Measurements from ENCODE around the gene ONECUT3. TPM values are rescaled to one million over a fixed set of nuclear protein-coding genes. Genes with fewer than 3 reads are reported as not detected.
A peak's percentile ranks its signal among the peaks of the same experiment; 100 is the strongest.

Gene ONECUT3
- polyA plus RNA-seq, 1 donor, result 0.04 TPM

DNA sequence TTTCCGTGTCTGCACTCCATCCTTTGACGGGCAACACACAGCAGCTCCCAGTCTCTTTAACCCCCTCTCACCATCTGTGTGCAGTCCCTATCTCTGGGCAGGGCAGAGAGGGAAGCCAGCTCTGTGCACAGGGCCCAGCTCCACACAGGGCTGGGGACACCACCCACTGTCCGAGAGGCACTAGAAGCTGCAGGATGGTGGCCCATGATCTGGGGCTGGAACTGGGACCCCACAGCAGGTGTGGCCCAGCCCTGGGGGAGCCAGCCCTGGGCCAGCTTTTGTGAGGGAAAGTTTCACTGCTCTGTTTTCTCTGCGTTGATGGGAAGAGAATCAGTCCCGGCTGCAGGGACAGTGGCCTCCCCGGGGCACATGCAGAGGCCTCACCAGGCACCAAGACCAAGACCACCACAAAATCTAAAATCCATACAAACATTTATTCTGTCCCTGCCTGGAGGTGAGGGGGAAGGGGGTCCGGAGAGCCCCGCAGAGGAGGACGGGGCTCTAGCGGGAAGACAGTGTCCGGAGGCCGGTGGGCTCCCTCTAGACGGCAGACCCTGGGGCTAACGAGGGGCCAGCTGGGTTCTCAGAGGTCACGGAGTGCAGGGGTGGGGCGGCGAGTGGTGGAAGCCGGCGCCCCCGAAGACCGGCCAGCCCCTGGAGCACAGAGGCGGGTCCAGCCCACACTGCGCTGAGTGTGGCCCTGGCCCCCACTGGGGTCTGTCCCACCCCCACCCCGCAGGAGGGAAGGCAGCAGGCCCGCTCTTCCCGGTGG, 61.7 kb downstream of the ONECUT3 start:
- no peak for DNase-seq (ENCODE audit: low read depth)

DNA sequence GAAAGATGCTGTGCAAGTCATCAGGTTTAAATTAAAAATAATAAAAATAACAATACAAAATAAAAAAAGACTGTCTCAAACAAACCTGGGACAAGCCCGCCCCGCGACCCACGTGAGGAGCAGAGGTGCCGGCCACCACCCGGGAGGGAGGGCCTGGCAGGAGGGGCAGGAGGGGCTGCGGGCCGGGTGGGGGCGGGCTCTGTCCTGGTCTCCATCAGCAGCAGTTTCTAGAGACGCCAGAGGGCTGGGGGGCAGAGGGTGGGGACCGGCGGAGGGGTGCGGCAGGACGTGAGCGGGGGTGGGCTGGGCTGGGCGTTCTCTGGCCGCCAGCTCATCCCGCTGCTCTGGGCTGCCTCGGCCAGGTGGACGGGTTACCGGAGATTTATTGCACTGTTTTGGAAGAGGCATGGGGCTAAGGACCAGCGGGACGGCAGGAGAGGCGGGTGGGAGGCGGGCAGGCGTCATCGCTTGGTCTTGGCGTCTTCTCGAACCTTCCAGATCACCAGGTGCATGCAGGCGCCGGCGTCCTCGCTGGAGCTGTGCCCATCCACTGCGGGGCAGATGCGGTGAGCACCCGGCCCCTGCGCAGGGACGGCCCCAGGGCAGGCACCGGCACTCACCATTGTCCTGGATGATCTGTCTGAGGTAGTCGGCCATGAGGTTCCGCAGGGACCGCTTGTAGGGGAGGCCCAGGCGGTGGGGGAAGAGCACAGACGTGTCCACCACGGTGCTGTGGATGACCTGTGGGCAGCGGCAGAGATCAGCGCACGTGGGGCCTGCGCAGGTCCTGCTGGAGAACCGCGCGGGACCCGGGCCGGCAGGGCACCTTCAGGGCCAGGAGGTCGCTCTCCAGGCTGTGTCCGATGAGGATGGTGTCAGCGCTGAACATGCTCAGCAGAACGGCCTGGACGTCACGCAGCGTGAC, 62.6 kb downstream of the ONECUT3 start:
- no peak for DNase-seq (ENCODE audit: low read depth)

DNA sequence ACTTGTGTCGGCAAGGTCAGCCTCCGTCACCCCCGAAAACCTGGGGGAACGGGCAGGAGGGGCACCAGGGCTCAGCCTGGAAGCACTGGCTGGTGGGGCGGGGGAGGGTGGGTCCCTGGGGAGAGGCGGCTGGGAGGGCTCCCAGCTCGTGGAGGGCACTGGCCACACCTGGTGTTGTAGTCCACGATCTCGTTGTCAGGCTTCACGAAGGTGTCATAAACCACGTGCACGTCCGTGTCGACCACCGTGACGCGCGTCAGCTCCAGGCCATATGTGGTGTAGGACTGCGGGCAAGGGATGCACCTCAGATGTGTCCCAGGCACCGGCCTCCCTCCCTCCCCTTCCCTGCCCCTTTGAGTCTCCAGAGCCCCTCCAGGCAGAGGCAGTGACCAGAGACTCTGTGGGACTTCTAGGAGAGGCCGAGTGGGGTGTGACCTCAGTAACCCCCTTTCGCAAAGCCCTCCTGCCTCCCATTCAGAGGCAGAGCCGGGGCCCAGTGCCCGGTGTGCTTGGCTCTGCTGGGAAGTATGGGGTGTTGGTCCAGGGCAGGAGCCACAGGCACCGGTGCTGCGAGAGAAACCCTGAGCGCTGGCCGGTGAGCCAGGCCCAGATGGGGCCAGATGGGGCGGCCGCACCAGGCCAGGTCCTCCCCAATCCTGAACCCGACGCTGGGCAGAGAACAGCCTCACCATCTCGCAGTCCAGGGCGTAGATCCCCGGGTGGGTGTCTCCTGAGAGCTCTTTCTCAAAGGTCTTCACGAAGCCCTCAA, 63.4 kb downstream of the ONECUT3 start:
- no peak for DNase-seq (ENCODE audit: low read depth)

- DNase-seq (ENCODE audit: low read depth), result no peak
Observed at GRCh38 chr19:1817553-1818179, 64.4 kb downstream of the ONECUT3 start.

DNA sequence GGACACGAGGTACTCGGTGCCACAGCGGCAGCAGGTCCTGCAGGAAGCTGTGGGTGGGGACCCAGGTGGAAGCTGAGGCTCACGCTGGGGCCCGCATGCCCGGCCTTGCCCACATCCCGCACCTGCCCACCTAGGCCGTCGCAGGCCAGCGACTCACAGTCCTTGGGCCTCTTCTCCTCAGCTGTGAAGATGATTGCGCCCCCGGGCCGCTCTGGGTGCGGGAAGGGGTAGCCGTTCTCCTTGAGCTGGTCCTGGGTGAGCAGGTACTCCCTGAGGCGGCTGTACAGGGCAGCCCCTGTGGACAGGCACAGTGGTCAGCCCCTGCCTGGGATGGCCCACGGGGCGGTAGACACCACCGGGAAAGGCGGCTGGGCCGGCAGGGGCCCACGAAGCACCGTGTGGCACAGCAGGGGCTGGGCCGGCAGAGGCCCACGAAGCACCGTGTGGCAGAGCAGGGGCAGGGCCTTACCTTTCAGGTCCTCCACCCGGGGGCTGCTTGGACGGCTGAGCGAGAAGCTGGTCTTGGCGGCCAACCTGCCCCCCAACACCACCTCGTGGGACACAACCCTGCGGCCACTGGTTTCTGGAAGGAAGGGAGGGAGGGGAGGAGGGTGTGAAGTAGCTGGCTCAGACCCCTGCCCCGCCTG, 65.4 kb downstream of the ONECUT3 start:
- DNase-seq (ENCODE audit: low read depth), result no peak

GRCh38 chr19:1819341-1820255, 66.3 kb downstream of the ONECUT3 start:
- DNase-seq (ENCODE audit: low read depth), result no peak

DNA sequence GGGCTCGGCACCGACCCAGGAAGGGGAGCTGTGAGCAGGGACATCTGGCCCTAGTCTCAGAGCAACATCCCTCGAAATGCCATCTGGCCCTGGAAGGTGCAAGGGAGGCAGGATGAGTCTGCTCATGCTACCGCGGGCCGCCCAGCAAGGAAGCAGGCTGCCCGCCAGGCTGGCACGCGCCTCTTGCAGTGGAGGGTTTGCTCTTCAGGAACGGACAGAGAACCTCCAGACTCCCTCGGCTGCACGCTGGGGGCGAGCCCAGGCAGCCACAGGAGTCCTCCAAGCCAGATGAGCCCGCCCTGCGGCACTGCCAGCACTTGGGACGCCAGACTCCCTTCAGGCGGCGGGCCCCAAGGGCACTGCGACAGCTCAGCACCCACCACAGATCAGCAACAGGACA, 68.9 kb downstream of the ONECUT3 start:
- no peak for DNase-seq (ENCODE audit: low read depth)

DNA sequence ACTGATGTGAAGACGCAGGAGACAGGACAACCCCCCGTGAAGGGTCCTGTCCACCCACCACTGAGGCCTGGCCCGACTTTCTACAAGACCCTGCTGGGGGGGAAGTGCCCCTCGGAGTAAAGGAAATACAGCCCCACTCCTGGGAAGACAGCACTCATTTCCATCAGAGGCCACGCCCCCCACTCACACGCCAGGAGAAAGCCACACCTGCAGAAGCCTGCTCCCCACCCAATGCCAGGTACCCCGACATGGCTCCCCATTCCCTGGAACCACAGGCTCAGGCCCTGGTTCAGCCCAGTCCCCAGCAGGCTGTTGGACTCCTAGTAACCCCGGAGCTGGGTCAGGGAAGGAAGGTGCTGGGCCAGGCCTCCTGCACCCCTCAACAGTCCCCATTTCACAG, 69.7 kb downstream of the ONECUT3 start:
- no peak for DNase-seq (ENCODE audit: low read depth)

GRCh38 chr19:1823539-1824251, 70.4 kb downstream of the ONECUT3 start:
- DNase-seq (ENCODE audit: low read depth), result no peak

DNA sequence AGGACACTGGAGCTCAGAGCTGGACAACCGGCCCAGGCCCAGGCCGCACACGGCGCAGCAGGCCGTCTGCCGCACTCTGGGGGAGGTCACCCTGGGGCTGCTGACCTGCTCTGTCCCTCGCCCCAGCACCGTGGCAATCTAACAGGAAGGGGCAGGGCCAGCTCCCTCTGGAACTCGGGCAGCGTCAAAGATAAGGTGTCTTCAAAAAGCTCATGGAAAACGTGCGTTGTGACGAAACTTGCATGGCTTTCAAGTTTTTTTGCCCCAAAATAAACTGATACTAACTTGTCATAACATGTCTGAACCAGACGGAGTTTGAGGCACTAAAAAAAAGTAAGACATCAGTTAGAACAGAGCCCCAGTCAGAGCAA, 70.9 kb downstream of the ONECUT3 start:
- no peak for DNase-seq (ENCODE audit: low read depth)

DNA sequence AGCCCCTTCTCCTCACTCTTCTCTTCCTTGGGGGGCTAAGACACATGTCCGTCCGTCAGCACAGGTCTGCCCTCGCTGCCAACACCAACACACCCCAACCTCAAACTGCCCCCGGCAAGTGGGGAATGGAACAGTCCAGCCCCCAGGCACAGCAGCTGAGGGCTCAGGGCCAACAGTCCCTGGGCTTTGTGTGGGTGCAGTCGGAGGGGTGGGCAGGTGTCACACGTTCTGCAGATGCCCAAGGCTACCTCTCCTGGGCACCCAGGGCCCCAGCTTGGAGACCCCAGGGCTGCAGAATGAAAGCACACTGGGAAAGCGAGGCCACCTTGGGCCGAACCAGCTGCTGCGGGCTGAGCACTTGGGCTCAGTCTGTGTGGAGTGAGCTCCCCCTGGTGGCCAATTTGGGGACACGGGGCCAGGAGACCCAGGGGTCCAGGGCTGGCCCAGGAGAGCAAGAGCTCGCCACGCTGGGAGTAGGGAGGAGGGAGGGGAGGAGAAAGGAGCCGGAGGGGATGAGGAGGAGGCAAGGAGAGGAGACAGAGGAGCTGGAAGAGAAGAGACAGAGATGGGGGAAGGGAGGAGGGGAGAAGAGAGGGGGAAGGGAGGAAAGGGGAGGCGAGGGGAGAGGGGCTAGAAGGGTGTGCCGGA, 72.7 kb downstream of the ONECUT3 start:
- peak; percentile 29 for DNase-seq (ENCODE audit: low read depth)

DNA sequence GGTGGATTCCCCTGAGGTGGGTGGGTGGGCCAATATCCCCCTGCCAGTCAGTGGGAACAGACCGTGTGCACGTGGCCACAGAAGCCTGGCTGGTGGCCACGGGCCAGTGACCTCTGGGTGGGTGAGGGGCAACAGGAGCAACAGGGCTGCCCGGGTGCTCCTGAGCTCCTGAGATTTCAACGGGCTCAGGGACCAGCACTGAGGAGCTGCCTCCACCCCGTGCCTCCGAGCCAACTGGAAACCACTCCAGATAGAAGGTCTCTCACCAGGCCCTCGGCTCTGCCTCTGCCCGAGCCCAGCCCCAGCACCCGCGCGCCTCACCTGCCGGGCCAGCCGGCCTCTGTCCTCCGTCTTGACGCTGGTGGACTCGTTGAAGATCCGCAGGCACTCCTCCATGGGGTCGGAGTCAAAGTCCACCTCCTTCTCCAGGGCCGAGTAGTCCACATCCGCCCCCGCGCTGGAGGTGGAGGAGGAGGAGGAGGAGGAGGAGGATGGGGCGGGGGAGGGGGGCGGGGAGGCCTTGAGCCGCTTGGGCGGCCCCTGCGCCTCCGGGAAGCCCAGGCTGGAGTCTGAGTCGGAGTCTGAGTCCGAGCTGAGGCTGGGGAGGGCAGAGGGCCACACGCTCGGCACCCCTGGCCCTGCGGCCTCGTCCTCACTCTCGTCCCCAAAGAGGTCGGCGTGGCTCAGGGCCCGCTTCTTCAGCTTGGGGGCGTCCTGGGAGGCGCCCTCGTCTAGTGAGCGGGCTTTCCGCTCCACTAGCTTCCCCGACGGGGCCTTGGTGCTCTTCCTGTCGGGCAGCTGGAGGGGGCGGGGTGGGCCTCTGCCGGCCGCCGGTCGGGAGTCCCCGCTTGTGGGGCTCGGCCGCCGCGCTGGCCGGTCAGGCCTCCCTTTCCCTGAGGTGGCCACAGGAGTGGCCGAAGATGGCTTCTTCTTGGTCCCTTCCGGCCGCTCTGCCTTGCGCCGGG, 73.5 kb downstream of the ONECUT3 start:
- no peak for DNase-seq (ENCODE audit: low read depth)

- DNase-seq (ENCODE audit: low read depth), result no peak
Observed at GRCh38 chr19:1827566-1828278, 74.4 kb downstream of the ONECUT3 start.

DNA sequence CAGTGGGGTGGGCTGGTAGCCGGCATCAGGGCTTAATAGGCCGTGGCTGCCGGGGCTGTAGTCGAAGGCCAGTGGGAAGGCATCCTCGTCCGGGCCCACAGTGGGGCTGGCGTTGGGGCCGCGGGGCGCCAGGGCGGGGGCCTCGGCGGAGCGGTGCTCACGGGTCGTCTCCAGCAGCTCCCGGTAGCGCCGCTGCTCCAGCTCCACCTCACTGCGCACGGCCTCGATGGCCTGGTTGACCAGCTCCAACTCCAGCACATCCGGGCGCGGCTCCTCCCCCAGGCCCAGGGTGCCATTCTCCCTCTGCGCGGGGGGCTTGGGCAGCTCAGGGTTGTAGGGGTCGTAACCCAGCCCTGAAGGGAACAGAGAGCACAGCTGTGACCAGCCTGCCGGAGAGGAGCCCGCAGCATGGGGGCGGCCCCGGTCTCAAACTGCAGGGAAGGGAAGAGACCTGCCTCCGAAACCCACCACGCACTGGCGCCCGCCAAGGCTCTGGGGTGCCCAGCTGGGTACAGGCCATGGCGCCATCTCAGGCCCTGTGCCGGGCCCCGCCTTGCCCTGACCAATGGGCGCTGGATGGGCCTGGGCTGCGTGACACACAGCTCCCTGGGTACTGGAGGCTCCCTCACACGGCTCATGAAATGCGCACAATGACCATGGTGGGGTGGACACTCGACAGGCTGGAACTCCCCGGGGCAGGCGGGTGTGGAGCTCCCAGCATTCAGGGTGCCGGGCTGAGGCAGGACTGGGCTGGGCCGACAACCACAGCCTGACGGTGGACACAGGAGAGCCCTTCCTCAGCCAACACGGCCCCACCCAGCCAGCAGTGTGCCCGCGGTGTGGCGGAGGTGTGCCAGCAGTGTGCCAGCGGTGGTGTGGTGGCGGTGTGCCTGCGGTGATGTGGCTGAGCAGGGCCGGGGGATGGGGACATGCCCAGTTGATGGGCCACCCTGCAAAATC, 75.3 kb downstream of the ONECUT3 start:
- DNase-seq (ENCODE audit: low read depth), result no peak

DNA sequence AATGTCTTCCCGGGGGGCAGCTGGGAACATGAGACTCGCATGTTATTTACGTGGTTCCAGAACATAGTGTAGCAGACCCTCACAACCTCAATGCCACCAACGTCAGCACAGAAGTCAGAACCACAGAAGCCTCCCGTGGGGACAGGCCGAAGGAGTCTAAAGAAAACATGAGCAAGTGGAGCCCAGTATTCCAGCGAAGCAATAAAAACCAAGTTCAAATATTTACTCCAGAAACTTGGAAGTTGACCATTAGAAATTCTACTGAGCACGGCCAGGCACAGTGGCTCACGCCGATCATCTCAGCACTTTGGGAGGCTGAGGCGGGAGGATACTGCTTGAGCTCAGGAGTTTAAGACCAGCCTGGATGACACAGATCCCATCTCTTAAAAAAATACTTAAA, 76.7 kb downstream of the ONECUT3 start:
- DNase-seq (ENCODE audit: low read depth), result no peak

- no peak for DNase-seq (ENCODE audit: low read depth)
Observed at GRCh38 chr19:1830568-1830967, 77.3 kb downstream of the ONECUT3 start.
